ENCODE data around the gene DNAJC18. TPM values are rescaled to one million over a fixed set of nuclear protein-coding genes. Genes with fewer than 3 reads are reported as not detected.
A peak's percentile ranks its signal among the peaks of the same experiment; 100 is the strongest.

DNAJC18 gene
- total RNA-seq, 1 donor from 2014 or later: 11.9 TPM

DNA sequence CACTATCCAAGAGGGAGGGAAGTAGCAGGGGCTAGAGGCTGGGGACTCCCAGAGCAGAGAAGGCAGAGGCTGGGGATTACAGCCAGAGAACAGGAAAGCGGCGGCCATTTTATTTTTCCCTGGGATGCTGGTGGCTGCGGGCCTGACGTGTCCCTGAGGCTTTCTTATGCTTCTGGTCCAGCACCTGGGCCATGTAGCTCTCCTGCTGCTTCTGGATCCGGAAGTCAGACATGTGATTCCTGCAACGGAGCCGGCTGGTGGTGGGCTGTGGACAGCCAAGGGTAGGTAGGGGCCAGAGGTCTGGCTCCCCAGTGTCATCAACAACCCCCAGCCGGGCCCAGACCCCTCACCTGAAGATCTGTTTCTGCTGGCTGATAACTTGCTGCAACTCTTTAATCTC, 42.6 kb downstream of the DNAJC18 start:
- Histone ChIP-seq H3K27ac (no peak overlapping the region), H3K36me3 (no peaks in the 10 kb centered on the region), H3K4me3 (no peak overlapping the region), H3K9me3 (no peaks in the 10 kb centered on the region), H3K4me1 (peaks cover 18% of the 10 kb centered on the region), H3K27me3 (peaks cover 19% of the 10 kb centered on the region)
- intact Hi-C loops (cut with DNase I): no loop called here
- DNase-seq (no peak), ATAC-seq (no peak)
- TF ChIP-seq, protein P1, sequence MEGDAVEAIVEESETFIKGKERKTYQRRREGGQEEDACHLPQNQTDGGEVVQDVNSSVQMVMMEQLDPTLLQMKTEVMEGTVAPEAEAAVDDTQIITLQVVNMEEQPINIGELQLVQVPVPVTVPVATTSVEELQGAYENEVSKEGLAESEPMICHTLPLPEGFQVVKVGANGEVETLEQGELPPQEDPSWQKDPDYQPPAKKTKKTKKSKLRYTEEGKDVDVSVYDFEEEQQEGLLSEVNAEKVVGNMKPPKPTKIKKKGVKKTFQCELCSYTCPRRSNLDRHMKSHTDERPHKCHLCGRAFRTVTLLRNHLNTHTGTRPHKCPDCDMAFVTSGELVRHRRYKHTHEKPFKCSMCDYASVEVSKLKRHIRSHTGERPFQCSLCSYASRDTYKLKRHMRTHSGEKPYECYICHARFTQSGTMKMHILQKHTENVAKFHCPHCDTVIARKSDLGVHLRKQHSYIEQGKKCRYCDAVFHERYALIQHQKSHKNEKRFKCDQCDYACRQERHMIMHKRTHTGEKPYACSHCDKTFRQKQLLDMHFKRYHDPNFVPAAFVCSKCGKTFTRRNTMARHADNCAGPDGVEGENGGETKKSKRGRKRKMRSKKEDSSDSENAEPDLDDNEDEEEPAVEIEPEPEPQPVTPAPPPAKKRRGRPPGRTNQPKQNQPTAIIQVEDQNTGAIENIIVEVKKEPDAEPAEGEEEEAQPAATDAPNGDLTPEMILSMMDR (IDR thresholded peaks at IDR 0.05): no peak

DNA sequence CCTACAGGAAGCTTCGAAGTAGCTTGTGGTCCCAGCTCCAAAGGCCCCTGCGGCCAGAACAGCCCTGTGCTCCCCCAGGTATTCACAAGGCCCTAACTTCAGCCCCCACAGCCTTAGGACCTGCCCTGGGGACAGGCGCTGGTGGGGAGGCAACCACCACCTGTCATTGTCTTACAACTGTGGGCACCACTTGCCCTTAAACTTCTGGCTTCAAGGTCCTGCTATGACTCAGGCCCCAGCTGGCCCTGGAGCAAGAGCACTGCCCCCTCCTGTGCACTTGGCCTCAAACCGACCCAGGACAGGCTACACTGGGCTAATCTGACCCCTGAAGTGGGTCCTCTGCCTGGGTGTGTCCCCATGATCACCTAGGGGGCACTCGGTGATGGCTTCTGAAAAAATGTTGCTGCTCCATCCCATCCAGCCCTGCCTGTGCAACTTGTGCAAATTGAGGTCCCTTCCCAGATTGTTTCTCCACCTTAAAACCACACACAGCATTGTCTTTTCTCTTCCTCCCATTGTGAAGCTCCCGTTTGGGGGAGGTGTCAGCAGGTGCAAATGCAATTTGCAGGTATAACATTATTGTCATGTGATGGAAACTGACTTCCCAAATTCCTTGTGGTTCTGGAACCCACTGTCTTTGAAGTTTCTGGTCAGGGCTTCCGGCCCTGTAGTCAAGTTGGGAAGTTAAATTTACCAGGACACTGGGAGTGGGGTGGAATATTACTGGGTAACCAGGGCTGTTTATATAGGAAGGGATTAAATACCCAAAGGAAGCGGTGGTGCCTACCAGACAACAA, 43.3 kb downstream of the DNAJC18 start:
- Histone ChIP-seq H3K36me3 (no peaks in the 10 kb centered on the region), H3K27me3 (peaks cover 19% of the 10 kb centered on the region), H3K4me3 (no peak overlapping the region), H3K27ac (no peak overlapping the region), H3K9me3 (no peaks in the 10 kb centered on the region), H3K4me1 (peaks cover 18% of the 10 kb centered on the region)
- no peak for ATAC-seq
- TF ChIP-seq, protein P1 (IDR thresholded peaks at IDR 0.05): no peak
- intact Hi-C loops (cut with DNase I): no loop called here
- DNase-seq: no peak

DNA sequence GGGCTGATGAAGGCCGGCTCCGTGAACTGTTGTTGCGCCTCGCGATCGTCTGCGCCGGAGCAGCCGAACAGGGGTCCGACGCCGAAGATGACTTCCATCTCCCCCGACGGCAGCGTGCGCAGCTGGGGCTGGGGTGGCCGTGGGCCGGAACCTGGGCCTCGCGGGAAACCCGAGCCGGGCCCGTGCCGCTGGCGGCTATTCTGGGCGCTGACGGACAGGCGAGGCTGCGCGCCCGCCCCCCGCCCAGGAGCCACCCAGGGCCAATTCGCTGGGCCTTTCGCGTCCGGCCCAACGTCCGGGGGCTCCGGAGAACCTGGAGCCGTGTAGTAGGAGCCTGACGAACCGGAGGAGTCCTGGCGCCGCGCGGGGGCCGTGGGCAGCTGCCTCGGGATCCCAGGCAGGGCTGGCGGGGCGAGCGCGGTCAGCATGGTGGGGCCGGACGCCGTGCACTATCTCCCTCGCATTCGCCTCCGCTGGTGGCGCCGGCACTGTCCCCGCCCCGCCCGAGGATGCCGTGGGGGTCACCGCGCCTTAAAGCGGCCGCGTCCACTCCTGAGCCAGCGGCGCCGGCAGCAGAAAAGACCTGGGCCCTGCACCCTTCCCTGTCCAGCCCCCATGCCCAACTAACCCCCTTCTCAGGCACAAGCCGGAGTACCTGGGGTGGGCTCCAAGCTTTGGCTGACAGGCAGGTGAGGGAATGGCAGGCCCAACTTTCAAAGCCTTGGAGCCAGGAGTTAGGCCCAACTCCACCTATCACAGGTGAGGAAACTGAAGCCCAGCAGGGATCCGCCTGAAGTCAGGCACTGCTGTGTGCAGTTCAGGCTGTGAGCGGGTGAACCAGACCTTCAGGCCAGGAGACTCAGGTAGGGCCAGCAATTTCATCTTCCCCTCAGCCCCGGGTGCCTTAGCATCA, 44.4 kb downstream of the DNAJC18 start, which contains the start of gene PROB1:
TSS of gene PROB1 (minus strand) at position 451 of the 913 bp plus-strand sequence. CDS start at position 428, 23 bp downstream.
- H3K27me3 ChIP-seq: peaks cover 19% of the 10 kb centered on the region
- TF ChIP-seq, protein P1 (IDR thresholded peaks at IDR 0.05): no peak
- ATAC-seq (peak; percentile 7), DNase-seq (no peak)
- peak within 1 kb of the TSS; percentile 58 for H3K4me3 ChIP-seq
- no peaks in the 10 kb centered on the region for H3K9me3 ChIP-seq
- H3K36me3 ChIP-seq: no peaks in the 10 kb centered on the region
- peaks cover 18% of the 10 kb centered on the region for H3K4me1 ChIP-seq
- intact Hi-C loops (cut with DNase I): no loop called here
- no peak within 1 kb of the TSS for H3K27ac ChIP-seq

DNA sequence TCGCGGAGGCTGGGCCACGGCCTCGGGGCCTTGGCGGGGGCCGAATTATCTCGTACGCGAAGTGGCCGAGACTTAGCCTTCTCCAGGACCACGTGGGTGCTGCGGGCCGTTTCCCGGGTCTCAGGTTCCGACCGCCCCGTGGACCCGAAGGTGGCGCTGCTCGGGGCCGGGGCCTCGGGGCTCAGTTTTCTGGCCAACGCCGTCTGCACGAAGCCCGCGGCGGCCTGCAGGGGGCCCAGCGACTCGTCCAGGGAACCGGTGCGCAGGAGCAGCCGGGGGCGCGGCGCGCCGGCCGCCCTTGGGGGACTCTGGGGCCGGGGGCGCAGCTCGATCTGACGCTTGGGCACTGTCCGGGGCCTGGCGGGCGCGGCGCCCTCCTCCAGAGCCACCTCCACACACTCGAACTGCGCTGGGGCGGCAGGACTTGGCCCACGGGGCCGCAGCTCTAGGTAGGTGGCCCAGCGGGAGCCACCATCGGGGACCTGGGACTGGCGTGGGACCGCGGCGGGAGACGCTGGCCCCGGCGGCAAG, 45.1 kb downstream of the DNAJC18 start:
- Histone ChIP-seq H3K27ac (no peak overlapping the region), H3K9me3 (no peaks in the 10 kb centered on the region), H3K4me1 (peaks cover 18% of the 10 kb centered on the region), H3K4me3 (peak overlapping the region; percentile 58), H3K27me3 (peaks cover 19% of the 10 kb centered on the region), H3K36me3 (no peaks in the 10 kb centered on the region)
- ATAC-seq (peak; percentile 18), DNase-seq (peak; percentile 70)
- TF ChIP-seq, protein P1 (IDR thresholded peaks at IDR 0.05): peak; percentile 48
- intact Hi-C loops (cut with DNase I): no loop called here

DNA sequence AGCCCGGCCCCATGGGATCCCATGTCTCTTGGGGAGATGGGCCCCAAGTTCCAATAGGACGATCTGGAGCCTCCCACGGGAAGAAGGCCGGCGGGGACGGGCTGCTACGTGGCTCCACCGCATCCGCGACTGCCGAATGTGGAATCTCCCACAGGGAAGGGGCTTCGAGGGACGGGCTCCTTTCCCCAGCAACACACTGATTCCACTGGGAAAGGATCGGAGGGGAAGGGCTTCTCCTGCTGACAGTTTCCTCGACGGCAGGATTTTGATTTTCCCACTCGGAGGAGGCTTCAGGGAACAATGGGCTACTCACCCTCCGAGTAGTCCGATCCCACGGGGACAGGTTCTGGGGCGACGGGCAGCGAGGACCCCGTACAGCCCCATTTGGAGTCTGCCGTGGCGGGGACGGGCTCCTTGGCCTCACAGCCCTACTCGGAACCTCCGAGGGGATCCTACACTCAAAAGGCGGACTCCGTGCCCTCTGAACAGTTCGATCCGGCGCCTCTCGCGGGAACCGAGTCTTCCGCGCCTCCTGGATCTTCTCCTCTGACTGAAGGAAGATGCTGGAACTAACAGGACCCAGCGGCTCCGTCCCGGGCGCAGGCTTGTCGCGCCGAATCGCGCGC, 45.7 kb downstream of the DNAJC18 start:
- TF ChIP-seq, protein P1 (IDR thresholded peaks at IDR 0.05): no peak
- Histone ChIP-seq H3K36me3 (no peaks in the 10 kb centered on the region), H3K4me1 (peaks cover 20% of the 10 kb centered on the region), H3K9me3 (no peaks in the 10 kb centered on the region), H3K27me3 (peaks cover 19% of the 10 kb centered on the region), H3K27ac (no peak overlapping the region), H3K4me3 (peak overlapping the region; percentile 58)
- ATAC-seq (no peak), DNase-seq (no peak)
- intact Hi-C loops (cut with DNase I): no loop called here
